Measurements from ENCODE around the gene ANKRD6. TPM values are rescaled to one million over a fixed set of nuclear protein-coding genes. Genes with fewer than 3 reads are reported as not detected.

The ANKRD6 gene
- total RNA-seq, 1 experiment from 2014 or later: 13.9 TPM

DNA sequence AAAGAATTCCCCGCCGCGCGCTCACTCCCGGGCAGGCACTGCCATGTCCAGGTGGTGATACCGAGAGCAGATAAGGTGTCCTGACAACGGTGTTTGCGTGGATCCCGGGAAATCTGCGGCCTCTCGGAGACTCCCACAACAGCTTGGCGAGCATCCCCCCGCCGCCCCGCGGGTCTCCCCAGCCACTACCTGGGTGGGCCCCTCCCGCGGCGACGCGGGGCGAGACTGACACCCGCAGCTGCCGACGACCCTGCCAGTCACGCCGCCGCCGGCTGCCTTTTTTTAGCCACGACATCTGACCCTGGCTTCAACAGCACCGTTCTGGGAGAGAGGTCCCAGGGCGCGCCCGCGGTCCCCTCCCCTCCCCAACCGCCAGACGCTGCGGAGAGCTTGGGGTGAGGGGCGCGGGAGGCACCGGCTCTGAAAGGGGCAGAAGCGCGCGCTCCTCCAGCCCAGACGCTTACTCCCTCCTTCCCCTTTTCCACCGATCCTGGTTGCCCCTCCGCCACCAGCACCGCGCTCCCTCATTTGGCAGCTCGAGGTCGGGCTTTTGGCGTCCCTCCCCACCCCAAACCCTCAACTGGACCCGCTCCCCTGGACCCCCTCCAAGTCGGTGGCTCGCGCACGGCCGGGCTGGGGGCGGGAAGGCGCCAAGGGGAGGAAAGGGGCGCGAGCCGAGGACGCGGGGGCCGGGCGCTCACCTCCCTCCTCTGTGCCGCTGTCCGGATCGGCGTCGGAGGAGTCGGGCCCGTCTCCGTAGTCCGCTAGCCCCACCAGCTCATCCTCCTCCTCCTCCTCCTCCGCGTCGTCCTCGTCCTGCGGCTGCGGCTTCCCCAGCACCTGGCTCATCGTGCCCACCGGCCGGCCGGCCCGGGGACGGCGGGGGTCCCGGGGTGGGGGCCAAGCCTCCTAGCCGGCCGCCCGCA, 21.5 kb upstream of the ANKRD6 start (continued):
- TF ChIP-seq ZNF396 (CRISPR knock-in tag; IDR thresholded peaks at IDR 0.05; ENCODE audit: borderline replicate concordance): no peak

DNA sequence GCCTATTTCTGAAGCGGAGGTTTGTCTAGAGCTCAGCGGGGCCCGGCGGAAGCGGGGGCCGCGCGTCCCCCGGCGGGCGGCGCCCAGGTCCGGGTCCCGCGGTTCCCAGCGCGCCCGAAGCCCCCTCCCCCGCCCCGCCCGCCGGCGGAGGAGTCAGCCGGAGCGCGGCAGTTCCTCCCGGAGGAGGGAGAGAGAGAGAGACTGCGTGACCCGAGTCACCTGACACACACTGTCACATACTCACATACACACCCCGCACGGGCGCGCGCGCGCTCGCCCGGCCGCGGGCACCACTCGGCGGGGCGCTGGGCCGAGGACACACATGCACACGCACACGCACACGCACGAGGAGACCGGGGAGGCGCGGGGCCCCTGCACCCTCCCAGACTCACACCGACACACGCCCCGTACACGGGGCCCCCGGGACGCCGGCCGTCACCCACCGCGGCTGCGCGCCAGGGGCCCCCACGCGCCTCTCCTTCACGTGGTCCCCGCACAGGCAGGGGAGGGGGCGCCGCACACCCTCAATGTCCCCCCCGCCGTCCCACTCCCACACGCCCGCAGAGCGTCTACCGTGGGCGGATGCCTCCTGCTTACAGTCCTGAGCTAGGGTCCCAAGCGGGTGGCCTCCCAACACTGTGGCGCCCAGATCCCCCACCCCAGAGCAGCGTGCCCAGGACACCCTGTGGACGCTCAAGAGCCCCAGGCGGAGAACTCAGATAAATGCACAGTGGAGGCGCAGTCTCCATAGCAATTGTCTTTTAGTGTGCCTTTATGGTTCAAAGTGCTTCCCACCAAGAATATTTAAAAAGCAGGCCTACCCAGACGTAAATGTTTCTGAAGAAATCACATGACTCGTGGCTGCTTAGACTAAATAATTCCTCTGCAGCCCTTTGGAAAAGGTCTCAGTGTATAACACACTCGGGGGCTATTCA, 20.6 kb upstream of the ANKRD6 start, which contains the start of gene RRAGD:
Gene RRAGD (minus strand): TSS at position 203 of the 935 bp plus-strand sequence. CDS start 280 bp downstream, outside the sequence.
- Mint-ChIP-seq H3K36me3 (no peaks in the 10 kb centered on the region), H3K4me3 (peak within 1 kb of the TSS; percentile 86), H3K27ac (no peak within 1 kb of the TSS), H3K4me1 (peaks cover 35% of the 10 kb centered on the region), H3K27me3 (ENCODE audit: low read depth) (peaks cover 36% of the 10 kb centered on the region), H3K9me3 (no peaks in the 10 kb centered on the region)
- DNase-seq (ENCODE audit: low spot score) (peak; percentile 50), ATAC-seq (peak; percentile 38)
- ChIA-PET CTCF (interaction anchor here (0.8 to 4.3 kb wide), 7 partner anchors 10 to 124 kb away, joined by 3 to 34 read pairs (median 6); no protein-coding TSS in a partner anchor), POLR2A (interaction anchor here (1.6 kb wide), 2 partner anchors 40 to 193 kb away, joined by 3 to 4 read pairs; no protein-coding TSS in a partner anchor)
- TF ChIP-seq MXD4 (CRISPR knock-in tag; IDR thresholded peaks at IDR 0.05; ENCODE audit: borderline replicate concordance) (no peak), TCF7 (CRISPR knock-in tag; IDR thresholded peaks at IDR 0.05; ENCODE audit: low read depth) (no peak), JUN (CRISPR knock-in tag; IDR thresholded peaks at IDR 0.05) (no peak), TP53 (CRISPR knock-in tag; IDR thresholded peaks at IDR 0.05) (no peak), ZNF219 (CRISPR knock-in tag; IDR thresholded peaks at IDR 0.05; ENCODE audit: borderline replicate concordance) (0 out of 2 replicates have a peak, but pooled peaks have one; percentile 29), SP1 (CRISPR knock-in tag; conservative IDR thresholded peaks at IDR 0.05) (no peak), ZNF416 (CRISPR knock-in tag; IDR thresholded peaks at IDR 0.05) (peak; percentile 12; the same call in 1 of the 2 replicates), ZNF138 (CRISPR knock-in tag; conservative IDR thresholded peaks at IDR 0.05) (no peak), OVOL2 (CRISPR knock-in tag; IDR thresholded peaks at IDR 0.05; ENCODE audit: borderline replicate concordance) (no peak), ZNF232 (CRISPR knock-in tag; IDR thresholded peaks at IDR 0.05) (0 out of 2 replicates have a peak, but pooled peaks have one; percentile 14), SOX15 (CRISPR knock-in tag; IDR thresholded peaks at IDR 0.05) (no peak), ZNF263 (CRISPR knock-in tag; IDR thresholded peaks at IDR 0.05; ENCODE audit: low read depth) (no peak), ELF4 (CRISPR knock-in tag; IDR thresholded peaks at IDR 0.05; ENCODE audit: low read depth) (no peak)
- TF ChIP-seq, protein P1, sequence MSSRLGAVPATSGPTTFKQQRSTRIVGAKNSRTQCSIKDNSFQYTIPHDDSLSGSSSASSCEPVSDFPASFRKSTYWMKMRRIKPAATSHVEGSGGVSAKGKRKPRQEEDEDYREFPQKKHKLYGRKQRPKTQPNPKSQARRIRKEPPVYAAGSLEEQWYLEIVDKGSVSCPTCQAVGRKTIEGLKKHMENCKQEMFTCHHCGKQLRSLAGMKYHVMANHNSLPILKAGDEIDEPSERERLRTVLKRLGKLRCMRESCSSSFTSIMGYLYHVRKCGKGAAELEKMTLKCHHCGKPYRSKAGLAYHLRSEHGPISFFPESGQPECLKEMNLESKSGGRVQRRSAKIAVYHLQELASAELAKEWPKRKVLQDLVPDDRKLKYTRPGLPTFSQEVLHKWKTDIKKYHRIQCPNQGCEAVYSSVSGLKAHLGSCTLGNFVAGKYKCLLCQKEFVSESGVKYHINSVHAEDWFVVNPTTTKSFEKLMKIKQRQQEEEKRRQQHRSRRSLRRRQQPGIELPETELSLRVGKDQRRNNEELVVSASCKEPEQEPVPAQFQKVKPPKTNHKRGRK (CRISPR knock-in tag; IDR thresholded peaks at IDR 0.05; ENCODE audit: borderline replicate concordance): no peak
- TF ChIP-seq, protein P2, sequence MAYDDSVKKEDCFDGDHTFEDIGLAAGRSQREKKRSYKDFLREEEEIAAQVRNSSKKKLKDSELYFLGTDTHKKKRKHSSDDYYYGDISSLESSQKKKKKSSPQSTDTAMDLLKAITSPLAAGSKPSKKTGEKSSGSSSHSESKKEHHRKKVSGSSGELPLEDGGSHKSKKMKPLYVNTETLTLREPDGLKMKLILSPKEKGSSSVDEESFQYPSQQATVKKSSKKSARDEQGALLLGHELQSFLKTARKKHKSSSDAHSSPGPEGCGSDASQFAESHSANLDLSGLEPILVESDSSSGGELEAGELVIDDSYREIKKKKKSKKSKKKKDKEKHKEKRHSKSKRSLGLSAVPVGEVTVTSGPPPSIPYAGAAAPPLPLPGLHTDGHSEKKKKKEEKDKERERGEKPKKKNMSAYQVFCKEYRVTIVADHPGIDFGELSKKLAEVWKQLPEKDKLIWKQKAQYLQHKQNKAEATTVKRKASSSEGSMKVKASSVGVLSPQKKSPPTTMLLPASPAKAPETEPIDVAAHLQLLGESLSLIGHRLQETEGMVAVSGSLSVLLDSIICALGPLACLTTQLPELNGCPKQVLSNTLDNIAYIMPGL (CRISPR knock-in tag; IDR thresholded peaks at IDR 0.05): peak; percentile 15; the same call in 1 of the 2 replicates
- TF ChIP-seq, protein P3, sequence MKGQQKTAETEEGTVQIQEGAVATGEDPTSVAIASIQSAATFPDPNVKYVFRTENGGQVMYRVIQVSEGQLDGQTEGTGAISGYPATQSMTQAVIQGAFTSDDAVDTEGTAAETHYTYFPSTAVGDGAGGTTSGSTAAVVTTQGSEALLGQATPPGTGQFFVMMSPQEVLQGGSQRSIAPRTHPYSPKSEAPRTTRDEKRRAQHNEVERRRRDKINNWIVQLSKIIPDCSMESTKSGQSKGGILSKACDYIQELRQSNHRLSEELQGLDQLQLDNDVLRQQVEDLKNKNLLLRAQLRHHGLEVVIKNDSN (CRISPR knock-in tag; IDR thresholded peaks at IDR 0.05): peak; percentile 67; the same call in 1 of the 2 replicates
- TF ChIP-seq, protein P4, sequence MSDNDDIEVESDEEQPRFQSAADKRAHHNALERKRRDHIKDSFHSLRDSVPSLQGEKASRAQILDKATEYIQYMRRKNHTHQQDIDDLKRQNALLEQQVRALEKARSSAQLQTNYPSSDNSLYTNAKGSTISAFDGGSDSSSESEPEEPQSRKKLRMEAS (CRISPR knock-in tag; IDR thresholded peaks at IDR 0.05): peak; percentile 23; the same call in 1 of the 2 replicates
- TF ChIP-seq, protein P5, sequence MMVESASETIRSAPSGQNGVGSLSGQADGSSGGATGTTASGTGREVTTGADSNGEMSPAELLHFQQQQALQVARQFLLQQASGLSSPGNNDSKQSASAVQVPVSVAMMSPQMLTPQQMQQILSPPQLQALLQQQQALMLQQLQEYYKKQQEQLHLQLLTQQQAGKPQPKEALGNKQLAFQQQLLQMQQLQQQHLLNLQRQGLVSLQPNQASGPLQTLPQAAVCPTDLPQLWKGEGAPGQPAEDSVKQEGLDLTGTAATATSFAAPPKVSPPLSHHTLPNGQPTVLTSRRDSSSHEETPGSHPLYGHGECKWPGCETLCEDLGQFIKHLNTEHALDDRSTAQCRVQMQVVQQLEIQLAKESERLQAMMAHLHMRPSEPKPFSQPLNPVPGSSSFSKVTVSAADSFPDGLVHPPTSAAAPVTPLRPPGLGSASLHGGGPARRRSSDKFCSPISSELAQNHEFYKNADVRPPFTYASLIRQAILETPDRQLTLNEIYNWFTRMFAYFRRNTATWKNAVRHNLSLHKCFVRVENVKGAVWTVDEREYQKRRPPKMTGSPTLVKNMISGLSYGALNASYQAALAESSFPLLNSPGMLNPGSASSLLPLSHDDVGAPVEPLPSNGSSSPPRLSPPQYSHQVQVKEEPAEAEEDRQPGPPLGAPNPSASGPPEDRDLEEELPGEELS (CRISPR knock-in tag; IDR thresholded peaks at IDR 0.05): no peak
- TF ChIP-seq, protein P6, sequence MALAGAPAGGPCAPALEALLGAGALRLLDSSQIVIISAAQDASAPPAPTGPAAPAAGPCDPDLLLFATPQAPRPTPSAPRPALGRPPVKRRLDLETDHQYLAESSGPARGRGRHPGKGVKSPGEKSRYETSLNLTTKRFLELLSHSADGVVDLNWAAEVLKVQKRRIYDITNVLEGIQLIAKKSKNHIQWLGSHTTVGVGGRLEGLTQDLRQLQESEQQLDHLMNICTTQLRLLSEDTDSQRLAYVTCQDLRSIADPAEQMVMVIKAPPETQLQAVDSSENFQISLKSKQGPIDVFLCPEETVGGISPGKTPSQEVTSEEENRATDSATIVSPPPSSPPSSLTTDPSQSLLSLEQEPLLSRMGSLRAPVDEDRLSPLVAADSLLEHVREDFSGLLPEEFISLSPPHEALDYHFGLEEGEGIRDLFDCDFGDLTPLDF (CRISPR knock-in tag; IDR thresholded peaks at IDR 0.05): no peak
- TF ChIP-seq, protein P7, sequence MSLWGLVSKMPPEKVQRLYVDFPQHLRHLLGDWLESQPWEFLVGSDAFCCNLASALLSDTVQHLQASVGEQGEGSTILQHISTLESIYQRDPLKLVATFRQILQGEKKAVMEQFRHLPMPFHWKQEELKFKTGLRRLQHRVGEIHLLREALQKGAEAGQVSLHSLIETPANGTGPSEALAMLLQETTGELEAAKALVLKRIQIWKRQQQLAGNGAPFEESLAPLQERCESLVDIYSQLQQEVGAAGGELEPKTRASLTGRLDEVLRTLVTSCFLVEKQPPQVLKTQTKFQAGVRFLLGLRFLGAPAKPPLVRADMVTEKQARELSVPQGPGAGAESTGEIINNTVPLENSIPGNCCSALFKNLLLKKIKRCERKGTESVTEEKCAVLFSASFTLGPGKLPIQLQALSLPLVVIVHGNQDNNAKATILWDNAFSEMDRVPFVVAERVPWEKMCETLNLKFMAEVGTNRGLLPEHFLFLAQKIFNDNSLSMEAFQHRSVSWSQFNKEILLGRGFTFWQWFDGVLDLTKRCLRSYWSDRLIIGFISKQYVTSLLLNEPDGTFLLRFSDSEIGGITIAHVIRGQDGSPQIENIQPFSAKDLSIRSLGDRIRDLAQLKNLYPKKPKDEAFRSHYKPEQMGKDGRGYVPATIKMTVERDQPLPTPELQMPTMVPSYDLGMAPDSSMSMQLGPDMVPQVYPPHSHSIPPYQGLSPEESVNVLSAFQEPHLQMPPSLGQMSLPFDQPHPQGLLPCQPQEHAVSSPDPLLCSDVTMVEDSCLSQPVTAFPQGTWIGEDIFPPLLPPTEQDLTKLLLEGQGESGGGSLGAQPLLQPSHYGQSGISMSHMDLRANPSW (CRISPR knock-in tag; conservative IDR thresholded peaks at IDR 0.05; ENCODE audit: low read depth): no peak
